GM18909 (cell line): ENCODE data around the gene VWF.

Experiments used
- ATAC-seq: cut with Tn5 transposase; IDR thresholded peaks from one replicate; pipeline ENCODE4 v1.9.1; 2021; ENCODE audit warnings: mild to moderate bottlenecking; ENCODE audit not compliant: unreplicated experiment, poor library complexity

Gene VWF

DNA sequence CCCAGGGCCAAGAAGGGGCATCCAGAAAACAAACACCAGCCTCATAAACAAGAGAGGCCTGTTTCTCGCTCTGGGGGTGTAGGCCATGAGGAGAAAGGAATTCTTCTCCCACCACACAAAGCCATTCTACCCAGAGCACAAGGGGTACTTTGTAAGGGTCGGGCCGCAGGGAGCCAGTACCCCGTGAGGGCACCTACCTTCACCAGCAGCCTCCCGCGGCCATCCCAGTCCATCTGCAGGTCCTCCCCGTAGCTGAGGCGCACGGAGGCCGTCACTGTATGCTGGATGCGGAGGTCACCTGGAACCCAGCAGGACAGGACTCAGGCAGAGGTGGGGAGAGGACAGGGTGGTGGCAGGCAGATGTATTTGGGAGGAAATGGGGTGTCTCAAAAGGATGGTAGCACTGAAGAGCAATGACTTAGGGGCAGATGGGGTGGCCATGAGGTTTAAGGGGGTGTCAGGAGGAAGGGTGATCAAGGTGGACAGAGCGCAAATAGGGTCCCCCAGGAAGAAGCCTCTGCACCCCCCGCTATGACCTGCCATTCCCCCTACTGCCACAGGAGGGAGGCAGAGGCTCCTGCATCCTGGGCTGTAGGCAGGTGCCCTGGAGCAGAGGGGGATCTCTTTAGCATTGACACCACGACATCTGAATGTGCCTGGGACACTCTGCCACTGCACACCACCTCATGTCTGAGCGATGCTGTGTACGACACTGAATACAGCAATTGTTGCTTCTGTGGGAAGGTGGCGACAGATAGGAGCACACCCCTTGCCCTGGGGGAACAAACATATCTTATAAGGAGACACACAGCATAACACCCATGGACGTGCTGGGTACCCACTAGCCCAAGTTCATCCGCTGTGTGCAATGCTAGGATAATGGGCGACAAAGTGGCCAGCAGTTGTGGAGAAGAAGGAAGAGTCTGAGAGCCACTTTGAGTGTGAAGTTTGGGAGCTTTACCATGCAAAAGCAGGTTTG, 61.4 kb downstream of the VWF start:
- peak; percentile 44 for ATAC-seq

DNA sequence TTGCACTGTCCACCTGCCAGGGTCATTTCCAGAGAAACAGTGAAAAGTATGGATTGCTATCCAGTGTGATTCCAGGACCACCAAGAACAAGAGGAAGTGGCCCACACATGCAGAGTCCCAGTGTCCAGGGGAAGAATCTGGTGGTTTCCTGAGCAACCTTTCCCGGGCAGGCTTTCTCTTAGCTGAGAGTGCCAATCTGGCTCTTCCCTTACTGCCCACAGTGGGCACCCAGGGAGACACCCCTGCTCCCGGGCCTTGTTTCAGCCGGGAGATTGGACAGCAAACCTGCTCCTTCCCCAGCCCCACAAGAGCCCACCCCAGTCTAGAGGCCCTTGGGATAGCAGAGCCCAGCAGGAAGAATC, 62.1 kb downstream of the VWF start:
- no peak for ATAC-seq

DNA sequence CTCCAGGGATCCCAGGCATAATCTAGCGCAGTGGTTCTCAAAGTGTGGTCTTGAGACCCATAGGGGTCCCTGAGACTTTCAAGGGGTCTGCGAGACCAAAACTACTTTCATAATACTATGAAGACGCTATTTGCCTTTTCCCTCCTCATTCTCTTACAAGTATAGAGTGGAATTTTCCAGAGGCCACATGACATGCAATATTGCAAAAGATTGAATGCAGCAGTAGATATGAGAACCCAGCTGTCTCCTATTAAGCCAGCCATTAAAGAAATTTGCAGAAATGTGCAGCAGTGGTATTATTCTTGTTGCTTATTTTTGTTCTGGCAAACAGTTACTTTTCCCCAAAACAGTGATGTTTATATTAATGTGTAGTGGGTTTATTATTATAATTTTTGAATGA, 62.8 kb downstream of the VWF start:
- ATAC-seq = no peak

- ATAC-seq = no peak
Observed at GRCh38 chr12:6059860-6060565, 64.5 kb downstream of the VWF start.

- ATAC-seq = no peak
Observed at GRCh38 chr12:6059221-6059620, 65.2 kb downstream of the VWF start.

GRCh38 chr12:6058481-6059161, 65.8 kb downstream of the VWF start:
- ATAC-seq = no peak

GRCh38 chr12:6057700-6058099, 66.8 kb downstream of the VWF start:
- no peak for ATAC-seq

DNA sequence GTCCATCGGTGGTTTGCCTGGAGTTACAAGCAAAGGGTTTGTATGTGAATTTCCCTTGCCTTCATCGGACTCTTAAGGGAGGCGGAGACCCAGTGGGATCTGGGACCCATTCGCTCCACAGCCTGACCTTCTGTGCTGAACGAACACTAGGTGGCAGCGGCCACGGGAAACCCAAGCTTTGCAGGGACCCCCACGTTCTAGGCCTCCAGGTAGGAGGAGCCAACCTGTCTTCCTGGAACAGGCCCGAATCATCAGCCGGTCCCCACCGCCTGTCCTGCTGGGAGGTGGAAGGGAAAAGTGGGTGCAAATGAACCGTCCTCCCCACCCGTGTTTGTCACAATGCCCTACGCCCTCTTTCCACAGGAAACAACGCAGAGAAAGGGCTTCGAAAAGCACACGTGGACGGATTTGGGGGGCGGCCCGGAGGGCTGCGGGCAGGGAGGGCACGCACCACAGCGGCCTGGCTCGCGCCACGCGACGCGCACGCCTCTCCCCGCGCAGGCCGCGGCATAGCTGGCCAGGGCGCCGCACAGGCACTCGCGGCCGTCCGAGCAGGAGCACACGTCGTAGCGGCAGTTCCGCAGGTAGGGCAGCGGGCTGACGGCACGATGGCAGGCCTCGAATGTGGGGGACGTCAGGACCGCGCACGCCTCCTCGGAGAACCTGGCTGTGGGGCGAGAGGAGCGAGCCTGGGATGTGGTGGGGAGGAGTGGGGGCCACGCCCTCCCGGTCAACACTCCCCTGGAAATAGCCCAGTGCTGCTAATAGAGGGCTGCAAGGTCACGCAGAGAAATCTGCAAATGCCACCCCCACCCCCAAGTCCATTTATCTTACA, 67.8 kb downstream of the VWF start:
- ATAC-seq = no peak

DNA sequence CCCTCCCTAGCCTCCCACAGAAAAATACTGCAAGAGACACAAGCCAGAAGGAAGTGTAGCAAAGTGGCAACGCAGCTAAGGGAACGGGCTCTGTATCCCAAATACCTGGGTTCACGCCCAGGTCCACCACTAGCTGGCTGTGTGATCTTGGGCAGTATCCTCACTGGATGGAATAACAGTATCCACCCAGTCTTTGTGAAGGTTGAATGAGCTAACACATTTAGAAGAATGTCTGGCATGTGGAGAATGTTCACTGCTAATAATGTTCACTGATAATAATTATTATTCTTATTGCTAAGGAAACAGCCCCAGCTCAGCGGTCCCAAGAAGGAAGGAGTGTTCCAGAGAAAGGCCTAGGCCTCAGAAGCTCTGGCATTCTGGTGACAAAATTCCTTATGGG, 70.9 kb downstream of the VWF start:
- no peak for ATAC-seq

- no peak for ATAC-seq
Observed at GRCh38 chr12:6052940-6053329, 71.5 kb downstream of the VWF start.

- no peak for ATAC-seq
Observed at GRCh38 chr12:6052206-6052939, 72.1 kb downstream of the VWF start.

- ATAC-seq = no peak
Observed at GRCh38 chr12:6049992-6050391, 74.5 kb downstream of the VWF start.

DNA sequence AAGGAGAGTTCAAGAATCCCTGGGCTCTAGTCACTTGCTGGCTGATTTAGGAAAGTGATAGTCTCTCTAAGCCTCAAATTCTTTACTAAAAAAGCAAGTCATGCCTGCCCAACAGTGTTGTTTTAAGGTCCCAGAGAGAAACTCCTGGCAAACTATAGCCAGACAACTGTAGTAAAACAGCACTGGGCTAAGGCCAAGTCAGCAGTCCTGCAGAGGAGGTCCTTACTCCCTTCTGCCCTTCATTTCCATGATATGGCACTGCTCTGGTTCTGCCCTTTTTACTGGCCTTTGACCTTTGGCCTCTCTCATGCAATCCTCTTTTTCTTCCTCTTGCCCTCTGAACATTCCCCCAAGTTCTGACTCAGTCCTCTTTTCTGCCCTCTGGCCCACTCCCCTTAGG, 74.9 kb downstream of the VWF start:
- no peak for ATAC-seq

- ATAC-seq = no peak
Observed at GRCh38 chr12:6047249-6048237, 76.9 kb downstream of the VWF start.

DNA sequence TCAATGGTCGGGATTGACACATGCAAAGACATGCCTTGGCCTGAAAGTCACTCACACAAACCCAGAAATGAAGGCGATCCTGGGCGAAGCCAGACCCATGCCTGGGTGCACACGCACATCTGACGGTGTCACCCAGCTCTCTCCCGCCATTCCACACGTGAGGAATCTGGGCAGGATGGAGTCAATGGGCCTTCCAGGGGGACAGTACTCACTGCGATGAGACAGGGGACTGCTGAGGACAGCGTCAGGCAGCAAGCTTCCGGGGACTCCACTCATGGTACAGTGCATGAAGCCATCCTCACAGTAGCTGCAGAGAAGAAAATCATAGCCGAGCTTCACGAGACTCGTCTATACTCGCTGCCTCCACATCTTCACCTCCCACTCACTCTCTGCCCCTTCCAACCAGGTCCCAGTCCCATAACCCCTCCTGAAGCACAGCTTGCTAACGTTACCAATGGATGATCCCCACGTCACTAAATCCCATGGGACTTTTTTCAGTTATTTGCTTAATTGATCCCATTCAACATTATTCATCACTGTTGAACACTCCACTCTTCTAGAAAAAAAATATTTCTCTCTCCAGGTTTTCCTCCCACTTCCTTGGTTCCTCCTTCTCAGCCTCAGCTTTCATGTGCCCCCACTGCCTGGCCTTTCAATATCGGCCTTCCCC, 77.8 kb downstream of the VWF start:
- no peak for ATAC-seq

DNA sequence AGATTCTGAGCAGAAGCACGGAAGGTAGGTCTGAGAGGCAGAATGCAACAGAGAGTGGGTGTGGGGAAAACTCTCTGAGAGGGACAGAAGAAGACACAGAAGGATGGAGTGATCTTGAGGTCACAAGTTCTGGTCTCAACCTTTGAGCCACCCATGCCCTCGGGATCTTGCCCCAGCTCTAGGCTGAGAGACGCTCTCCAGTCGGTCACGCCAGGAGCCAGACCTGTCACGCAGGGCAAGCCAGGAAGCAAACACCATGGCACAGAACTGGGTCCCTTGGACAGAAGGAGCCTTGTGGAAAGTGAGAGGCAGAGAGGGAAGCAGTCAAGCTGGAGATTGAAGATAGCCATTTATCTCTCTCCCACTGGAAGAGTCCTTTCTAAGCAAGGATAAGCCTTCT, 79.0 kb downstream of the VWF start:
- no peak for ATAC-seq

- no peak for ATAC-seq
Observed at GRCh38 chr12:6044082-6044481, 80.4 kb downstream of the VWF start.

DNA sequence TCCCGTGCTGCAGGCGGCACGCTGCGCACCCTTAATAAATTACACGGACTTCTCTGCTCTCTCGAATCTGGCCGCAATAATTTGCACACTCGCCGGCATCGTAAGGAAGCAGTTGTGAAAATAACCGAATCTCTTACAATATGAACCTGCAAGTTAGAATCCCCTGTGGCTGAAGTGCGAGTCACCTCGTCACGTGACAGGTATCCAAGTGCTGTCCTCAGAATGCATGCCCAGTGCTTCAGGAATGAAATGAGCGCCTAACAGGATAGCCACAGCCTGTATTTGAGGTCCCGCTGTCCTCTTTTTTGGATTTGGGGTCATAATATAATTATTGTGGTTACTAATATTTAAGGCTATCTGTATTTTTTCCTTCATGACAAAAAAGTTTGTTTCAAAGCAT, 82.0 kb downstream of the VWF start:
- no peak for ATAC-seq
